IMR-90 (cell line): ENCODE measurements around the gene SNX30. TPM values are rescaled to one million over a fixed set of nuclear protein-coding genes. Genes with fewer than 3 reads are reported as not detected.

ENCODE experiments used
- ATAC-seq: fragments of 200-7000 bp; cut with Tn5 transposase; 2 replicates; pipeline ENCODE4 v1.9.1; 2020; ENCODE audit warnings: low read depth, mild to moderate bottlenecking, moderate library complexity
- BruUV-seq: library from RNA; stranded (reverse); fragments of 400-500 nt; replicated peaks from 2 replicates; lab custom pipeline; 2021; lab: Mats Ljungman, UMichigan
- CTCF ChIA-PET: fragments of 300-600 bp; formaldehyde crosslinking; extraction: SDS; loops from one replicate; lab custom pipeline; 2021; ENCODE audit warnings: antibody characterized with exemption; lab: Yijun Ruan, JAX
- POLR2A ChIA-PET: fragments of 300-600 bp; sonication (Branson Sonifier 250); formaldehyde crosslinking; loops from one replicate; lab custom pipeline; 2022; ENCODE audit warnings: antibody characterized with exemption; ENCODE audit not compliant: unreplicated experiment; lab: Charles Lee
- DNase-seq: peaks from one replicate; pipeline ENCODE4 v3.0.0; 2013
- H2AFZ ChIP-seq: replicated peaks from 2 replicates; pipeline ENCODE3; 2013; ENCODE audit warnings: low read length, mild to moderate bottlenecking; ENCODE audit not compliant: poor library complexity
- H2AK5ac ChIP-seq: 2 replicates; pipeline ENCODE4 v1.6.1; 2013; ENCODE audit warnings: low read depth, low read length, inconsistent platforms
- H2AK9ac ChIP-seq: replicated peaks from 2 replicates; pipeline ENCODE3; 2013; ENCODE audit warnings: mild to moderate bottlenecking, low read depth, low read length, moderate library complexity; ENCODE audit not compliant: poor library complexity
- H2BK120ac ChIP-seq: 2 replicates; pipeline ENCODE4 v1.6.1; 2013; ENCODE audit warnings: low read depth, low read length, inconsistent platforms
- H2BK15ac ChIP-seq: 3 replicates; pipeline ENCODE4 v1.6.1; 2013; ENCODE audit warnings: low read depth, low read length, inconsistent platforms
- H2BK20ac ChIP-seq: 2 replicates; pipeline ENCODE4 v1.6.1; 2013; ENCODE audit warnings: low read depth, mild to moderate bottlenecking, inconsistent platforms, low read length, moderate library complexity
- H2BK5ac ChIP-seq: 2 replicates; pipeline ENCODE4 v1.6.1; 2013; ENCODE audit warnings: mild to moderate bottlenecking, low read depth, low read length, inconsistent platforms; ENCODE audit not compliant: poor library complexity, severe bottlenecking
- H3K14ac ChIP-seq: replicated peaks from 2 replicates; pipeline ENCODE4 v1.6.1; 2013; ENCODE audit warnings: low read depth, low read length, inconsistent platforms
- H3K18ac ChIP-seq: 2 replicates; pipeline ENCODE4 v1.6.1; 2013; ENCODE audit warnings: low read depth, low read length, control low read depth
- H3K23ac ChIP-seq: 2 replicates; pipeline ENCODE4 v1.6.1; 2013; ENCODE audit warnings: low read depth, low read length, inconsistent platforms
- H3K27ac ChIP-seq: 2 replicates; pipeline ENCODE4 v1.5.1; 2013; ENCODE audit warnings: mild to moderate bottlenecking, control low read depth, low read length; ENCODE audit not compliant: insufficient read depth
- H3K27me3 ChIP-seq: 2 replicates; pipeline ENCODE4 v1.6.1; 2013; ENCODE audit warnings: low read length; ENCODE audit not compliant: control insufficient read depth, insufficient read depth
- H3K36me3 ChIP-seq: 2 replicates; pipeline ENCODE4 v1.6.1; 2013; ENCODE audit warnings: low read length, mixed read lengths; ENCODE audit not compliant: control insufficient read depth, insufficient read depth
- H3K4ac ChIP-seq: 2 replicates; pipeline ENCODE4 v1.6.1; 2013; ENCODE audit warnings: low read depth, low read length, inconsistent platforms
- H3K4me1 ChIP-seq: 2 replicates; pipeline ENCODE4 v1.6.1; 2013; ENCODE audit warnings: low read length, mixed read lengths; ENCODE audit not compliant: control insufficient read depth, insufficient read depth
- H3K4me2 ChIP-seq: 2 replicates; pipeline ENCODE4 v1.6.1; 2013; ENCODE audit warnings: low read depth, mild to moderate bottlenecking, control low read depth, low read length, moderate library complexity
- H3K4me3 ChIP-seq: 2 replicates; pipeline ENCODE4 v1.5.1; 2013; ENCODE audit warnings: low read depth, mild to moderate bottlenecking, control low read depth, low read length, moderate library complexity; ENCODE audit not compliant: insufficient read depth
- H3K56ac ChIP-seq: 2 replicates; pipeline ENCODE4 v1.6.1; 2013; ENCODE audit warnings: low read length, inconsistent platforms; ENCODE audit not compliant: insufficient read depth; ENCODE audit errors: extremely low read depth
- H3K79me1 ChIP-seq, 2 experiments: 2 replicates each; pipeline ENCODE4 v1.6.1; 2013; ENCODE audit warnings: low read length in 2 of 2, inconsistent platforms in 1 of 2, low read depth in 1 of 2
- H3K9ac ChIP-seq: 2 replicates; pipeline ENCODE4 v1.6.1; 2013; ENCODE audit warnings: low read depth, low read length, control low read depth
- H3K9me1 ChIP-seq: 2 replicates; pipeline ENCODE4 v1.6.1; 2013; ENCODE audit warnings: low read length, inconsistent platforms; ENCODE audit not compliant: insufficient read depth
- H3K9me3 ChIP-seq: 2 replicates; pipeline ENCODE4 v1.6.1; 2013; ENCODE audit warnings: low read length; ENCODE audit not compliant: control insufficient read depth, insufficient read depth
- H4K20me1 ChIP-seq: 2 replicates; pipeline ENCODE4 v1.6.1; 2013; ENCODE audit warnings: low read length, inconsistent platforms; ENCODE audit not compliant: insufficient read depth
- H4K5ac ChIP-seq: 2 replicates; pipeline ENCODE4 v1.6.1; 2013; ENCODE audit warnings: mild to moderate bottlenecking, low read depth, low read length, control low read depth
- H4K8ac ChIP-seq, 2 experiments: 2 replicates each; pipeline ENCODE4 v1.6.1; 2013; ENCODE audit warnings: low read depth in 2 of 2, low read length in 2 of 2, control low read depth in 1 of 2, inconsistent platforms in 1 of 2
- H4K91ac ChIP-seq: 2 replicates; pipeline ENCODE4 v1.6.1; 2013; ENCODE audit warnings: low read depth, low read length, inconsistent platforms; ENCODE audit not compliant: insufficient read depth
- BHLHE40 ChIP-seq: fragments of 150-350 bp; IDR thresholded peaks from 2 replicates; pipeline ENCODE4 v1.6.1; 2016; ENCODE audit warnings: mild to moderate bottlenecking, low read depth, low read length
- CEBPB ChIP-seq: IDR thresholded peaks from 2 replicates; pipeline ENCODE4 v1.6.1; 2012; ENCODE audit warnings: low read depth, low read length, improper control_type of control experiment
- CHD1 ChIP-seq: IDR thresholded peaks from 2 replicates; pipeline ENCODE4 v1.6.1; 2012; ENCODE audit warnings: low read depth, low read length, improper control_type of control experiment
- FOS ChIP-seq: fragments of 150-350 bp; IDR thresholded peaks from 2 replicates; pipeline ENCODE4 v1.6.1; 2016; ENCODE audit warnings: low read depth, low read length
- MAFK ChIP-seq: IDR thresholded peaks from 2 replicates; pipeline ENCODE4 v1.6.1; 2012; ENCODE audit warnings: low read depth, low read length, improper control_type of control experiment
- MAZ ChIP-seq: IDR thresholded peaks from 2 replicates; pipeline ENCODE4 v1.6.1; 2012; ENCODE audit warnings: low read depth, mild to moderate bottlenecking, low read length, improper control_type of control experiment, moderate library complexity, borderline replicate concordance
- MXI1 ChIP-seq: IDR thresholded peaks from 2 replicates; pipeline ENCODE4 v1.6.1; 2012; ENCODE audit warnings: low read depth, mild to moderate bottlenecking, low read length, moderate library complexity, borderline replicate concordance
- POLR2A ChIP-seq: IDR thresholded peaks from 2 replicates; pipeline ENCODE4 v1.6.1; 2012; ENCODE audit warnings: mild to moderate bottlenecking, low read depth, low read length
- RAD21 ChIP-seq: IDR thresholded peaks from 2 replicates; pipeline ENCODE4 v1.6.1; 2012; ENCODE audit warnings: low read length, improper control_type of control experiment
- RFX5 ChIP-seq: IDR thresholded peaks from 2 replicates; pipeline ENCODE4 v1.8.0; 2012; ENCODE audit warnings: low read depth, mild to moderate bottlenecking, low read length, moderate library complexity
- SMC3 ChIP-seq: fragments of 150-350 bp; IDR thresholded peaks from 2 replicates; pipeline ENCODE4 v1.6.1; 2016; ENCODE audit warnings: low read depth, mild to moderate bottlenecking, antibody characterized with exemption, low read length, moderate library complexity
- WGBS, 2 experiments: methylation state at CpG; one replicate each; pipeline versions ENCODE4 v1.1.5 to v1.1.7; 2013; ENCODE audit warnings: missing lambda C conversion rate in 2 of 2; ENCODE audit not compliant: insufficient read length in 1 of 2; ENCODE audit errors: extremely low coverage in 2 of 2; 5-methylcytosine and 5-hydroxymethylcytosine counted together
- dilution Hi-C: fragments of 300-500 bp; cut with HindIII; formaldehyde crosslinking; loops from one replicate; pipeline ENCODE4 v1.14.3; 2018; ENCODE audit warnings: low sequenced_read_pairs; ENCODE audit not compliant: unreplicated experiment
- in situ Hi-C: fragments of 300-500 bp; cut with MboI; formaldehyde crosslinking; loops from 3 replicates; pipeline ENCODE4 v1.14.3; 2019; ENCODE audit warnings: low sequenced_read_pairs, inconsistent platforms, mixed read lengths
- intact Hi-C: fragments of 100-400 bp; cut with micrococcal nuclease; formaldehyde crosslinking; loops from 2 replicates; pipeline ENCODE4 v1.10.0; 2022
- polyA plus RNA-seq, 3 experiments: library from polyadenylated mRNA; depleted of rRNA; stranded (reverse); fragments of >200 nt; gene quantifications; 2 replicates each; pipeline ENCODE4 v1.2.3, GENCODE V29; 2012; ENCODE audit warnings: low replicate concordance in 1 of 3
- total RNA-seq: library from RNA; depleted of rRNA; stranded (reverse); fragments of >200 nt; gene quantifications from 2 replicates; pipeline ENCODE4 v1.2.3, GENCODE V29; 2012
- TF ChIP-seq, protein P1 (sequence below): fragments of 150-350 bp; IDR thresholded peaks from 2 replicates; pipeline ENCODE4 v1.6.1; 2016; ENCODE audit warnings: low read depth, mild to moderate bottlenecking, low read length, moderate library complexity, borderline replicate concordance

The SNX30 gene
- total and polyA plus RNA-seq, 2 of the 4 experiments (the other 2 are of a cell fraction): 8.0 to 18.8 TPM

DNA sequence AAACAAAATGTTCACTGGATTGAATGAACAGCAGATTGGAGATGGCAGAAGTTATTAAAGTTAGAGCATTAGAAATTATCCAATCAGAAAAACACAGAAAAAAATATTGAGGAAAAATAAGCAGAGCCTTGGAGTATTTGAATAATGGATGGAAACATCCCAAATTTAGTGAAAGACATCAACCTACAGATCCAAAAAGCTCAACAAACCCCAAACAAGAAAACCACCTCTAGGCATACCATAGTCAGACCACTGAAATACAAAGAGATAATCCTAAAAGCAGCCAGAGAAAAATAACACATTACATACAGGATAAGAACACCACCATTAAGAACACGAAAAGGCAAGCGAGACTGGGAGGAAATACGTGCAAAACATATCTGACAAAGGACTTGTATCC lies 37.9 kb upstream of the SNX30 start:
- WGBS, 2 experiments: no CpG with 5 or more reads among the region's 3 CpGs

More for the DNA sequence above, 37.9 kb upstream of the SNX30 start:
- H4K5ac ChIP-seq: no peak overlapping the region
- no peak overlapping the region for H3K9ac ChIP-seq
- H2BK5ac ChIP-seq: no peak overlapping the region
- no peak overlapping the region for H4K8ac ChIP-seq
- no peaks in the 10 kb centered on the region for H3K4me1 ChIP-seq
- no peaks in the 10 kb centered on the region for H4K20me1 ChIP-seq
- in situ Hi-C loops: loop anchor here (25.0 kb wide), 2 partner anchors 625 to 950 kb away; no protein-coding TSS in a partner anchor
- no peak overlapping the region for H3K27ac ChIP-seq
- intact Hi-C loops: loop anchor here (5.0 to 10.0 kb wide), 3 partner anchors 192 to 620 kb away; partner anchors contain the start of gene HSDL2
- no peak overlapping the region for H2AK5ac ChIP-seq
- H3K9me1 ChIP-seq: no peaks in the 10 kb centered on the region
- H2AK9ac ChIP-seq: no peak overlapping the region
- ATAC-seq (no peak), DNase-seq (no peak)
- H3K23ac ChIP-seq: no peak overlapping the region
- H3K9me3 ChIP-seq: no peaks in the 10 kb centered on the region
- H2BK15ac ChIP-seq: no peak overlapping the region
- no peak overlapping the region for H2BK20ac ChIP-seq
- CTCF ChIA-PET: no interaction called here
- dilution Hi-C loops: no loop called here
- no peak overlapping the region for H3K4me3 ChIP-seq
- peaks cover 17 to 25% of the 10 kb centered on the region in 2 experiments for H3K79me1 ChIP-seq
- H2AFZ ChIP-seq: no peak overlapping the region
- H3K36me3 ChIP-seq: peaks cover 1% of the 10 kb centered on the region; the same call in 1 of the 2 replicates
- no peak overlapping the region for H3K4ac ChIP-seq
- H3K18ac ChIP-seq: no peak overlapping the region
- no peak overlapping the region for H3K56ac ChIP-seq
- BruUV-seq: no TSS peak
- no peak overlapping the region for H3K14ac ChIP-seq
- POLR2A ChIA-PET: no interaction called here
- no peaks in the 10 kb centered on the region for H3K27me3 ChIP-seq
- H4K91ac ChIP-seq: no peak overlapping the region
- TF ChIP-seq CEBPB (no peak), RAD21 (no peak), SMC3 (no peak), POLR2A (no peak), BHLHE40 (no peak), MXI1 (no peak), MAFK (no peak), RFX5 (no peak), FOS (no peak), CHD1 (no peak), MAZ (no peak)
- TF ChIP-seq, protein P1, sequence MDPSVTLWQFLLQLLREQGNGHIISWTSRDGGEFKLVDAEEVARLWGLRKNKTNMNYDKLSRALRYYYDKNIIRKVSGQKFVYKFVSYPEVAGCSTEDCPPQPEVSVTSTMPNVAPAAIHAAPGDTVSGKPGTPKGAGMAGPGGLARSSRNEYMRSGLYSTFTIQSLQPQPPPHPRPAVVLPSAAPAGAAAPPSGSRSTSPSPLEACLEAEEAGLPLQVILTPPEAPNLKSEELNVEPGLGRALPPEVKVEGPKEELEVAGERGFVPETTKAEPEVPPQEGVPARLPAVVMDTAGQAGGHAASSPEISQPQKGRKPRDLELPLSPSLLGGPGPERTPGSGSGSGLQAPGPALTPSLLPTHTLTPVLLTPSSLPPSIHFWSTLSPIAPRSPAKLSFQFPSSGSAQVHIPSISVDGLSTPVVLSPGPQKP: no peak
- H3K4me2 ChIP-seq: no peak overlapping the region
- H2BK120ac ChIP-seq: no peak overlapping the region
